Astrocyte of the spinal cord (primary cell): ENCODE measurements around the gene MSLN.

Experiments used
- DNase-seq: peaks from one replicate; pipeline ENCODE4 v3.0.0; 2011; ENCODE audit warnings: low read depth, low spot score
- H3K4me3 ChIP-seq: 2 replicates; pipeline ENCODE4 v1.5.1; 2011; ENCODE audit warnings: low read depth, mild to moderate bottlenecking, low read length, moderate library complexity
- in situ Hi-C: cut with HindIII; loops from 2 replicates; pipeline ENCODE4 v1.10.0; 2017; ENCODE audit warnings: low sequenced_read_pairs
- TF ChIP-seq, protein P1 (sequence below): IDR thresholded peaks from 2 replicates; pipeline ENCODE4 v1.5.1; 2012; ENCODE audit warnings: low read depth, mild to moderate bottlenecking, low read length, inconsistent platforms

The MSLN gene

GRCh38 chr16:801584-802363, 41.2 kb downstream of the MSLN start:
- DNase-seq = no peak
- in situ Hi-C loops = no loop called here
- H3K4me3 ChIP-seq = no peak overlapping the region
- TF ChIP-seq, protein P1, sequence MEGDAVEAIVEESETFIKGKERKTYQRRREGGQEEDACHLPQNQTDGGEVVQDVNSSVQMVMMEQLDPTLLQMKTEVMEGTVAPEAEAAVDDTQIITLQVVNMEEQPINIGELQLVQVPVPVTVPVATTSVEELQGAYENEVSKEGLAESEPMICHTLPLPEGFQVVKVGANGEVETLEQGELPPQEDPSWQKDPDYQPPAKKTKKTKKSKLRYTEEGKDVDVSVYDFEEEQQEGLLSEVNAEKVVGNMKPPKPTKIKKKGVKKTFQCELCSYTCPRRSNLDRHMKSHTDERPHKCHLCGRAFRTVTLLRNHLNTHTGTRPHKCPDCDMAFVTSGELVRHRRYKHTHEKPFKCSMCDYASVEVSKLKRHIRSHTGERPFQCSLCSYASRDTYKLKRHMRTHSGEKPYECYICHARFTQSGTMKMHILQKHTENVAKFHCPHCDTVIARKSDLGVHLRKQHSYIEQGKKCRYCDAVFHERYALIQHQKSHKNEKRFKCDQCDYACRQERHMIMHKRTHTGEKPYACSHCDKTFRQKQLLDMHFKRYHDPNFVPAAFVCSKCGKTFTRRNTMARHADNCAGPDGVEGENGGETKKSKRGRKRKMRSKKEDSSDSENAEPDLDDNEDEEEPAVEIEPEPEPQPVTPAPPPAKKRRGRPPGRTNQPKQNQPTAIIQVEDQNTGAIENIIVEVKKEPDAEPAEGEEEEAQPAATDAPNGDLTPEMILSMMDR = no peak

DNA sequence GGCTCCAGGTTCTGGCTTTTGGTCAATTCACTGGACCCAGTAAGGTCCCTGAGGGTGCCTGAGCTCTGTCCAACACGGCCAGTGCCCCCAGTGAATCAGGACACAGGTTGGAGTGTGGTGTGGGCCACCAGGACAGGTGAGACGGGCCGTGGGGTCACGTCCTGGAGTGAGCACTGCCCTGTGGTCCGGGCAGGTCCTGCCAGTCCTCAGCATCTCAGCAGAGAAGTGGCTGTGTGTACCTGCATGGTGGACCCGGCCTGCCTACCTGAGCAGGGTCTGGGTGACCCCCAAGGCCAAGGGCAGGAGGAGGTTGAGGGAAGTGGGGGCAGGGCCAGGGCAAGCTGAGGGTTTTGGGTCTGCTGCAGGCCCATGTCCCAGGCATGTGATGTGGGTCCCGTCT, 41.9 kb downstream of the MSLN start:
- in situ Hi-C loops = no loop called here
- DNase-seq = no peak
- TF ChIP-seq, protein P1 = no peak
- H3K4me3 ChIP-seq = no peak overlapping the region

DNA sequence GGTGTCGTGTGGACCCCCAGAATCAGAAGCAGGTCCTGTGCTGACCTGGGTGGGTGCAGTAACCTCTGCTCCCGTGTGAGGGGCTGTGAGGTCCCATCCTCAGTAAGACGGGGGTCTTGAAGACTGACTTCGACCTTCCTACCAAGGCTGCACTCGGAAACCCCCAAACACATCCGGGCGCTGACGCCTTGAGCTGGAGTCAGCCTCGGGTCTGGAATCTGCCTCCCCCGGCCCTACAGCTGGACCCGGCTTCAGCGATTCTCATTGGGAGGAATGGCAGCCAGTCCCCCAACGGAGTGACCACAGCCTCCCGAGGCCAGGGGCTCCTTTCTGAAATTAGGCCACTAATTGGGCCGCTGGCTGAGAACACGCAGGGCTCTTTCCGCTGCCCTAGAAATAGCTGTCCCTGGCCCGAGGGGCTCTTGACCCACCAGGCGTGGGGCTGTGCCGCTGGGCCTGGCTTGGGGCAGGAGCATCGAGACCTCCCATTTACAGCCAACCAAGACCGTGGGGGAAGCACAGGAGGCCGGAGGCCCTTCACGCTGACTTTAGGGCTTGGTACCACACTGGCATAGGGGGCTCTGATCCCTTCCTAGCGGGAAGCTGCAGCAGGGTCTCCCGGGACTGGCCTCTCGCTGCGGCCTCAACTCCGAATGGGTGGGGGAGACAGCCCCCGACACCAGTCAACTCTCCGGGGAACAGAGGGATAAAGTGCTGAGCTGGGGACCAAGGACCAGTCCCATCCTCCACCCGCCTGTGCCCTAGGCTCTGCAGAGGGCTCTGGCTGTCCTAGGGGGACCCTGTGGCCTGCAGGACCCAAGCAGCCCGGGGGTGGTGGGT, 42.6 kb downstream of the MSLN start:
- no peak overlapping the region for H3K4me3 ChIP-seq
- TF ChIP-seq, protein P1 = no peak
- DNase-seq = no peak
- in situ Hi-C loops = no loop called here

- TF ChIP-seq, protein P1 = no peak
- in situ Hi-C loops = no loop called here
- no peak overlapping the region for H3K4me3 ChIP-seq
- no peak for DNase-seq
These were observed 43.2 kb downstream of the MSLN start for GRCh38 chr16:803754-804080.

DNA sequence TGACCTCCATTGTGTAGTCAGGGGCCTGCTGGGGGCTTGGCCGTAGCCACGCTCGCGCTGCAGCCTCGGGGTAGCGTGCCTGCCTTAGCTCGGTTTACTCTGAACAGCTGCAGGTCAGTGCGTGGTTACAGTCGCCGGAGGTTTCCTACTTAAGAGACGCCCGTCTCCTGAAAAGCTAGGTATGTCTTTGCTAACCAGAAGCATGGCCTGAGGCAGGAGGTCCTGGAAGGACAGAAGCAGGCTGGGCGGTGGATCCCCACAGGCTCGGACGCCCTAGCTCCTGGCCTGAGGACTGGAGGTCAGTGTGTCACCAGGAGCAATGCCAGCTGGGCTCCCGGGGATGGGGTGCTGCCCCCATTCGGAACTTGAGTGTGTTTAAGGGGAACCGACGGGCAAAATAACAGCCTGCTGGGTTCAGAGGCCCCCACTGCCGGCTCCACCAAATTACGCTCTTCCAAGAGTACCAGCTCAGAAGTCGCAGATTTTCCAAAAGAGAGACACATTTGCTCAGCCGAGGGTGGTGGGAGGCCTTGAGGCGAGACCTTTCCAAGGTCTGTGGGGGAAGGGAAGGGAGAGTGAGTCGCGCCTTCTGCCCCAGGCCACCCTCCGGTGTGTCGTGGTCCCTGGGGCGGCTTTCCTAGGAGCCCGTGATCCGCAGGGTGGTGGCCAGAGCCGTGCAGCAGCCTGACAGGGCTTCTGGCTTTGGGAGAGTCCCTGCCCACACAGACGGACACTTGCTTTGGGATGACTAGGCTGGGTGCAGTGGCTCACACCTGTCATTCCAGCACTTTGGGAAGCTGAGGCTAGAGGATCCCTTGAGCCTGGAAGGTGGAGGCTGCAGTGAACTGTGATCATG, 43.9 kb downstream of the MSLN start:
- in situ Hi-C loops = no loop called here

DNA sequence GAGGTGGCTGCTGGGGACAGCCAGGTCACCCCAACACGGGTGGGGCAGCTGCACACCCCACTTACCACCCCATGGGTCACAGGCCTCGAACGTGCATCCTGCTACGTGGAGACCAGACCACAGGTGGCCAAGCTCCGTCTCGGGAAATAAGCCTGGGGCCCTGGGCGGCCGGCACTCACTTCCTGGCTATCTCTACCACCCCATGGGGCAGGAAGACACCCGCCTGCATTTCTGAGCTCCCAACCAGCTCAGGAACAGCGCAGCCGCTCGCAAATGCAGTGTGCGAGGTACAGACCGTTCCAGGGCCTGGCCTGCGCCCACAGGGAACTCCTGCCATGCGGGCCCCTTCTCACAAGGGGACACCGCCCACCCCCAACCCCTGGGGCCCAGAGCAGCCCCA, 44.9 kb downstream of the MSLN start:
- no peak for DNase-seq
- in situ Hi-C loops = no loop called here
- TF ChIP-seq, protein P1 = no peak
- no peak overlapping the region for H3K4me3 ChIP-seq

More for the DNA sequence above, 43.9 kb downstream of the MSLN start:
- H3K4me3 ChIP-seq = no peak overlapping the region
- TF ChIP-seq, protein P1 = no peak
- DNase-seq = no peak
